Lower leg skin (tissue), 3 donors: Measurements from ENCODE around the gene KCNMA1.

Experiments used
- CTCF ChIP-seq, 3 donors: fragments of 450-650 bp; IDR thresholded peaks; one replicate each; pipeline ENCODE4 v1.5.1; 2016; ENCODE audit warnings: antibody characterized with exemption in 3 of 3, mild to moderate bottlenecking in 3 of 3, moderate library complexity in 2 of 3
- POLR2A ChIP-seq, 2 donors: fragments of 450-650 bp; IDR thresholded peaks; one replicate each; pipeline ENCODE4 v1.6.1; 2016 to 2017; ENCODE audit warnings: antibody characterized with exemption in 2 of 2, mild to moderate bottlenecking in 1 of 2, moderate library complexity in 1 of 2

DNA sequence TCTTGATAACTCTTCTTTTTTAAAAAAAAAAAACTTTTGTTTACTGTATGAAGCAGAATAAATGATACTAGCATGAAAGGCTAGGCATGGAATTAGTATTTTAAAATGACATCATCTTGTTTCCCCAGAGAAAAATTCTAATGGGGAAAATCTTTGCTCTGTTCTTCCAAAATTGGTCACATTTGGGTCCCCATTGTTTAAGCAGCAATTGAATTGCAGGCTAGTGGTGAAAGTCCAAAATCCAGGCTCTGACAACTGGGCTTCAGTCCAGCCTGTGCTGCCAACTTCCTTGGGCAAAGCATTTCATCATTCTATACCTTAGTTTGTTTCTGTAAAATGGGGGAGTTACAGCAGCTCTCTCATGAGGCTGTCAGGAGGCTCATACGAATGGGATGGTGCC is 726.4 kb downstream of the KCNMA1 start:
- TF ChIP-seq CTCF (IDR thresholded peaks at IDR 0.05) (no peak), POLR2A (IDR thresholded peaks at IDR 0.05) (no peak)
